ENCODE results near the gene GDNF.

Gene GDNF

GRCh38 chr5:37823433-37824152 lies 16.2 kb downstream of the GDNF start:
- no peak for DNase-seq (ENCODE audit: low read depth)
- H3K4me3 ChIP-seq (ENCODE audit: low read depth, low read length), result no peak overlapping the region
- no peak for TF ChIP-seq CTCF (IDR thresholded peaks at IDR 0.05; ENCODE audit: control insufficient read depth, extremely low read depth, insufficient read depth)

- no peak for TF ChIP-seq CTCF (IDR thresholded peaks at IDR 0.05; ENCODE audit: control insufficient read depth, extremely low read depth, insufficient read depth)
- no peak for DNase-seq (ENCODE audit: low read depth)
- H3K4me3 ChIP-seq (ENCODE audit: low read depth, low read length), result no peak overlapping the region
Observed at GRCh38 chr5:37816883-37817282, 23.0 kb downstream of the GDNF start.

- no peak for TF ChIP-seq CTCF (IDR thresholded peaks at IDR 0.05; ENCODE audit: control insufficient read depth, extremely low read depth, insufficient read depth)
- DNase-seq (ENCODE audit: low read depth), result no peak
- no peak overlapping the region for H3K4me3 ChIP-seq (ENCODE audit: low read depth, low read length)
Observed at GRCh38 chr5:37816331-37816730, 23.5 kb downstream of the GDNF start.

- no peak overlapping the region for H3K4me3 ChIP-seq (ENCODE audit: low read depth, low read length)
- no peak for TF ChIP-seq CTCF (IDR thresholded peaks at IDR 0.05; ENCODE audit: control insufficient read depth, extremely low read depth, insufficient read depth)
- no peak for DNase-seq (ENCODE audit: low read depth)
Observed at GRCh38 chr5:37815913-37816312, 23.9 kb downstream of the GDNF start.

GRCh38 chr5:37814699-37815098 lies 25.1 kb downstream of the GDNF start:
- H3K4me3 ChIP-seq (ENCODE audit: low read depth, low read length), result no peak overlapping the region
- no peak for DNase-seq (ENCODE audit: low read depth)
- no peak for TF ChIP-seq CTCF (IDR thresholded peaks at IDR 0.05; ENCODE audit: control insufficient read depth, extremely low read depth, insufficient read depth)

- DNase-seq (ENCODE audit: low read depth), result no peak
- no peak for TF ChIP-seq CTCF (IDR thresholded peaks at IDR 0.05; ENCODE audit: control insufficient read depth, extremely low read depth, insufficient read depth)
- H3K4me3 ChIP-seq (ENCODE audit: low read depth, low read length), result no peak overlapping the region
Observed at GRCh38 chr5:37812365-37812764, 27.5 kb downstream of the GDNF start.

- no peak overlapping the region for H3K4me3 ChIP-seq (ENCODE audit: low read depth, low read length)
- DNase-seq (ENCODE audit: low read depth), result no peak
- TF ChIP-seq CTCF (IDR thresholded peaks at IDR 0.05; ENCODE audit: control insufficient read depth, extremely low read depth, insufficient read depth), result no peak
Observed at GRCh38 chr5:37811866-37812265, 28.0 kb downstream of the GDNF start.

Data from LNCaP clone FGC (cell line).